ENCODE results near the gene RITA1. TPM values are rescaled to one million over a fixed set of nuclear protein-coding genes. Genes with fewer than 3 reads are reported as not detected.

Gene RITA1
- total RNA-seq, 1 donor: 27.6 TPM

- DNase-seq (ENCODE audit: low read depth): no peak
- no peak overlapping the region for H3K4me3 ChIP-seq (ENCODE audit: low read depth, low read length)
- no peak for TF ChIP-seq CTCF (IDR thresholded peaks at IDR 0.05; ENCODE audit: insufficient read depth, low read depth, low read length)
Observed at GRCh38 chr12:113195598-113195997, 10.1 kb downstream of the RITA1 start.

- no peak overlapping the region for H3K4me3 ChIP-seq (ENCODE audit: low read depth, low read length)
- DNase-seq (ENCODE audit: low read depth): no peak
- no peak for TF ChIP-seq CTCF (IDR thresholded peaks at IDR 0.05; ENCODE audit: insufficient read depth, low read depth, low read length)
Observed at GRCh38 chr12:113196582-113196981, 11.1 kb downstream of the RITA1 start.

- TF ChIP-seq CTCF (IDR thresholded peaks at IDR 0.05; ENCODE audit: insufficient read depth, low read depth, low read length): peak; percentile 82
- H3K4me3 ChIP-seq (ENCODE audit: low read depth, low read length): no peak overlapping the region
- DNase-seq (ENCODE audit: low read depth): peak; percentile 85
Observed at GRCh38 chr12:113196990-113197389, 11.5 kb downstream of the RITA1 start.

- no peak overlapping the region for H3K4me3 ChIP-seq (ENCODE audit: low read depth, low read length)
- no peak for TF ChIP-seq CTCF (IDR thresholded peaks at IDR 0.05; ENCODE audit: insufficient read depth, low read depth, low read length)
- DNase-seq (ENCODE audit: low read depth): no peak
Observed at GRCh38 chr12:113197518-113198077, 12.1 kb downstream of the RITA1 start.

- no peak for TF ChIP-seq CTCF (IDR thresholded peaks at IDR 0.05; ENCODE audit: insufficient read depth, low read depth, low read length)
- DNase-seq (ENCODE audit: low read depth): no peak
- no peak overlapping the region for H3K4me3 ChIP-seq (ENCODE audit: low read depth, low read length)
Observed at GRCh38 chr12:113198296-113198695, 12.8 kb downstream of the RITA1 start.

- TF ChIP-seq CTCF (IDR thresholded peaks at IDR 0.05; ENCODE audit: insufficient read depth, low read depth, low read length): no peak
- no peak for DNase-seq (ENCODE audit: low read depth)
- no peak overlapping the region for H3K4me3 ChIP-seq (ENCODE audit: low read depth, low read length)
Observed at GRCh38 chr12:113200021-113200797, 14.7 kb downstream of the RITA1 start.
